ENCODE results near the gene COQ9.
"Not testable (repeated sequence)": the region's sequence is repeated elsewhere in the genome, so short reads cannot be mapped to it uniquely, and the experiment has no call there.

COQ9 gene

GRCh38 chr16:57485916-57486857, 38.9 kb downstream of the COQ9 start, which contains the start of gene DOK4:
Gene DOK4 (minus strand): TSS chr16:57486493. CDS start chr16:57479507, 6,986 bp downstream.
- DNase-seq (ENCODE audit: low spot score), result peak; percentile 79

GRCh38 chr16:57486858-57487834, 39.9 kb downstream of the COQ9 start:
- no peak for DNase-seq (ENCODE audit: low spot score)

GRCh38 chr16:57489229-57489628, 42.0 kb downstream of the COQ9 start:
- no peak for DNase-seq (ENCODE audit: low spot score)

- DNase-seq (ENCODE audit: low spot score), result no peak
These were observed 46.5 kb downstream of the COQ9 start for GRCh38 chr16:57493767-57494166.

GRCh38 chr16:57497121-57497520, 49.8 kb downstream of the COQ9 start:
- no peak for DNase-seq (ENCODE audit: low spot score)

GRCh38 chr16:57498031-57498430, 50.8 kb downstream of the COQ9 start:
- DNase-seq (ENCODE audit: low spot score), result no peak

GRCh38 chr16:57499941-57500340, 52.7 kb downstream of the COQ9 start:
- not testable (repeated sequence) for DNase-seq (ENCODE audit: low spot score)

GRCh38 chr16:57500578-57501111, 53.4 kb downstream of the COQ9 start:
- DNase-seq (ENCODE audit: low spot score), result no peak

- DNase-seq (ENCODE audit: low spot score), result no peak
These were observed 54.2 kb downstream of the COQ9 start for GRCh38 chr16:57501492-57501891.

GRCh38 chr16:57502048-57502775, 54.9 kb downstream of the COQ9 start:
- DNase-seq (ENCODE audit: low spot score), result no peak

- DNase-seq (ENCODE audit: low spot score), result no peak
These were observed 56.1 kb downstream of the COQ9 start for GRCh38 chr16:57503366-57503765.

- DNase-seq (ENCODE audit: low spot score), result no peak
These were observed 56.7 kb downstream of the COQ9 start for GRCh38 chr16:57504001-57504400.

GRCh38 chr16:57504491-57504890, 57.2 kb downstream of the COQ9 start:
- DNase-seq (ENCODE audit: low spot score), result no peak

- no peak for DNase-seq (ENCODE audit: low spot score)
These were observed 57.9 kb downstream of the COQ9 start for GRCh38 chr16:57505169-57505568.

GRCh38 chr16:57507136-57508034, 60.1 kb downstream of the COQ9 start:
- no peak for DNase-seq (ENCODE audit: low spot score)

- DNase-seq (ENCODE audit: low spot score), result no peak
These were observed 60.8 kb downstream of the COQ9 start for GRCh38 chr16:57508035-57508425.

- DNase-seq (ENCODE audit: low spot score), result no peak
These were observed 62.1 kb downstream of the COQ9 start for GRCh38 chr16:57509231-57509923.

GRCh38 chr16:57510016-57510871, 63.0 kb downstream of the COQ9 start:
- no peak for DNase-seq (ENCODE audit: low spot score)

Measured in kidney tubule cell (primary cell).